GM19193 (cell line): ENCODE data around the gene PCP2.

Experiments
- POLR2A ChIP-seq: IDR thresholded peaks from 4 replicates; pipeline ENCODE4 v1.6.1; 2011; ENCODE audit not compliant: insufficient read depth, insufficient read length; ENCODE audit errors: extremely low read depth

Gene PCP2

DNA sequence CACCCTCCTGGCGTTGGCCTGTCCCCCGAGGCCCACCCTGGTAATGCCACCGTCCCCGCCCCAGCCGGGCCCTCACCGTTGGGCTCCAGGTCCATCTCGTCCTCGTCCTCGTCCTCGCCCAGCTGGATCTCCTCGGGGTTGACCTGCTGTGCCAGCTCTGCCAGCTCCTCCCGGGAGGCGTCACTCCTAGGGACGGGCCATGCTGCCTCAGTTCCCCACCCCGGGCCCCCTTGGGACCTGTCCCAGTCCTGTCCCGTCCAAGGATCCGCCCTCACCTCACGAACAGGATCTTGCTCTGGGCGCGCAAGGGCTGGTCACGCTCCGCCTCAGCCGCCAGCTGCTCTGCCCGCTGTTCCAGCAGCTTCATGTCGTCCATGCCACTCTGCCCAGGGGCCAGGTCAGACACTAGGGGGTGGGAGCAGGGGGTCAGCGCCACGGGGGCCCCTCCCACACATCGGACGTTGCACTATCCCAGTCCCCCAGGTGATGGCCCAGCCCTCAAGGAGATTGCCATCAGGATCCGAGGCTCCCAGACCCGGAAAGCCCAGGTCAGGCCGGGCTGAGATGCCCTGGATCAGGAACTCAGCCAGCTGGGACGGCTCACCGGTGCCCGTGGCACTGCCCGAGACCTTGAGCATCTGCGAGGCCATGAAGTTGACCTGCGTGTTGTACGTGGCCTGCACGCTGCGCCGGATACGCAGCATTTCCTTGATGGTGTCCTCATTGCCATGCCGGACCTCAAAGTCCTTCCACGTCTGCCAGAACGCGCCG lies 13.7 kb downstream of the PCP2 start:
- no peak for TF ChIP-seq POLR2A

DNA sequence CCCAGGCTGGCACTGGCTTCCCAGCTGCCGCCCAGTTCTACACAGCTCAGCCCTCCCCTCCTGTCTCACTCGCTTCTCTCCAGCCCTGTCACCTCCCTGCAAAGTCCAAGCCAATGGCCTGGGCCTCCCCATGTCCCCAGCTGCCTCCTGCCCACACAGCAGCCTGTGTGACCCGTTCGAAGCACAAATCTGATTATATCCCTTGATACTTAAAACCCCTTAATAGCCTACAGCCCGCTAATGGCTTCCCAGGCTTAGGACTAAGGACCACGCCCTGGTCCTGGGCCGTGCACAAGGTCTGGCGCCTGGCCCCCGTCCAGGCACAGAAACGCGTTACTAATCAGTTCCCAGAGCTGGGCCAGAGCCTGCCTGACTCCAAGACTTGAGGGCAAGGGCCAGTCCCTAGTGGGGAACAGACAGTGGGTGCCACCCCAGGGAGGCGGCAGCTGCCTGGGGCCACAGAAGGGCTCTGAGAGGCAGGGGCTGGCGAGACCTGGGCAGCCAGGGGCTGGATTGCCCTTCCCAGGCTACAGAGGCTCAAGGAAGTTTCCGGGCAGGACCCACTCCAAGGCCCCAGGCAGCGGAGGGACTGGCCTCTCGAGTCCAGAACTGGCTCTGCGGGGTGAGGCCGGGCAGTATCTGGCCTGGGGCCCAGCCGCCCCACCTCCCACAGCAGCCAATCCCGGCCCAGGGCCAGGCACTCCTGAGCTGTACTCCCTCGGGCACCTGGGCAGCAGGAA lies 14.6 kb downstream of the PCP2 start:
- no peak for TF ChIP-seq POLR2A

DNA sequence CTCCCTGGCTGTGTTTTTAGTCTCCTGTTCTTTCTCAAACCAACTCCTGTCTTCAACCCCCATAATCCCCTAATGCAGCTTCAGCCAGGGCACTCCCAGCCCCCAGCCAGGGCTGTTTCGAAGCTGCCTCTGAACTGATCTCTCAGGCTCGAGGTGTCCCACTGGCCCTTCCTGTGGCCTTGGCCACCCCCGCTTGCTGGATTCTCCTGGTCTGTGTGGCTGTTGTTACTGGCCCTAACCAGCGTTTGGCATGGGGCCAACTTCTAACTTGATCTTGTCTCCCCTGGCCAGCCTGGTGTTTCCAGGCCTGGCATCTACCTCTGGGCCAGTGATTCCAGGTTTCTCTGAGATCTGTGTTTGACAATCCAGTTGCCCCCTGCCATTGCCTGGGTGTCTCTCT lies 15.2 kb downstream of the PCP2 start:
- TF ChIP-seq POLR2A = no peak

DNA sequence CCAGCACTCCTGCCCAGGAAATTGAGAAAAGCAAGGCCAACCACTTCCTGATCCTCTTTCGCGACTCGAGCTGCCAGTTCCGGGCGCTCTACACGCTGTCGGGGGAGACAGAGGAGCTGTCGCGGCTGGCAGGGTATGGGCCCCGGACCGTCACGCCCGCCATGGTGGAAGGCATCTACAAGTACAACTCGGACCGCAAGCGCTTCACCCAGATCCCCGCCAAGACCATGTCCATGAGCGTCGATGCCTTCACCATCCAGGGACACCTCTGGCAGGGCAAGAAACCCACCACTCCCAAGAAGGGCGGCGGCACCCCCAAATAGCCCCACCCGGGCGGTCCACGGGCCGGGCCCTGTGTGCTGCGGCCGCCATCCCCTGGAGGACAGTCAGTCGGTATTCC lies 15.8 kb downstream of the PCP2 start:
- TF ChIP-seq POLR2A = no peak

DNA sequence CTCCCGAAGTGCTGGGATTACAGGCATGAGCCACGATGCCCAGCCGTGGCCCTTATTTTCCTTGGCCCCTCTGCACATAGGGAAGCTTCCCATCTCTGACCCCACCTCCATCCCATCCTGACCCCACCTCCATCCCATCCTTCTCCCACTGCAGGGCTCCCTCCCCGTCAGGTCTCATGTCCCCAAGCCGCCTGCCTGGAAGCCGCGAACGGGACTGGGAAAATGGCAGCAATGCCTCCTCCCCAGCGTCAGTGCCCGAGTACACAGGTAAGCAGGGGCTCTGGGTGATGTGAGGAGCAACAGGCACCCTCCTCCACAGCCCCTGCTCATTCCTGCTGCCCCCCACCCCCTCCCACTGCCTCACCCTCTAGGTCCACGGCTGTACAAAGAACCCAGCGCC lies 16.3 kb downstream of the PCP2 start:
- TF ChIP-seq POLR2A = no peak

DNA sequence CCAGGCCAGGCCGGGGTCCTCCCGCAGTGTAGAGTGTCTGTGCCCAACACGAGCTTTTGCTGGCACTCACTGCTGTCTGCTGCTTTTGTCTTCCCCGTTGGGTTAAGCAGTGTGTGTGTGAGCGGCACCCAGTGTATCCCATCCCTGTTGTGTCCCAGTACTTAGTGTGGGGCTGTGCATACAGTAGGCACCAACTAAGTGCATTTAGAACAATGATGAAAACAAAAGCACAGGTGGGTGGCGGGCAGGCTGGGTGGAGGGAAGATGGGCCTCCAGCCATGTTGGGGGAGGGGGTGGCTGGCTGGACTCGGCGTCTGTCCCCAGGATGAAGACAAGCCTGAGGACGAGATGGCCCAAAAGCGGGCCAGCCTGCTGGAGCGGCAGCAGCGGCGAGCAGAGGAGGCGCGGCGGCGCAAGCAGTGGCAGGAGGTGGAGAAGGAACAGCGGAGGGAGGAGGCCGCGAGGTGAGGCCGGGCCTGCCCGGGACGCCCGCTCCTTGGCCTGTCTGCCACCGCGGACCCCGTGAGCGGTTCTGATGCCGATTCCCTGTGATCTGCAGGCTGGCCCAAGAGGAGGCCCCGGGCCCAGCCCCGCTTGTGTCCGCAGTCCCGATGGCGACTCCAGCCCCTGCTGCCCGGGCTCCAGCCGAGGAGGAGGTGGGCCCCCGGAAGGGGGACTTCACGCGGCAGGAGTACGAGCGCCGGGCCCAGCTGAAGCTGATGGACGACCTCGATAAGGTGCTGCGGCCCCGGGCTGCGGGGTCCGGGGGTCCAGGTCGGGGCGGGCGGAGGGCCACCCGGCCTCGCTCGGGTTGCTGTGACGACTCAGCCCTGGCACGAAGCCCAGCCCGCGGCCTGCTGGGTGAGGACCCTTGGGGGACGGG lies 18.4 kb downstream of the PCP2 start:
- no peak for TF ChIP-seq POLR2A

DNA sequence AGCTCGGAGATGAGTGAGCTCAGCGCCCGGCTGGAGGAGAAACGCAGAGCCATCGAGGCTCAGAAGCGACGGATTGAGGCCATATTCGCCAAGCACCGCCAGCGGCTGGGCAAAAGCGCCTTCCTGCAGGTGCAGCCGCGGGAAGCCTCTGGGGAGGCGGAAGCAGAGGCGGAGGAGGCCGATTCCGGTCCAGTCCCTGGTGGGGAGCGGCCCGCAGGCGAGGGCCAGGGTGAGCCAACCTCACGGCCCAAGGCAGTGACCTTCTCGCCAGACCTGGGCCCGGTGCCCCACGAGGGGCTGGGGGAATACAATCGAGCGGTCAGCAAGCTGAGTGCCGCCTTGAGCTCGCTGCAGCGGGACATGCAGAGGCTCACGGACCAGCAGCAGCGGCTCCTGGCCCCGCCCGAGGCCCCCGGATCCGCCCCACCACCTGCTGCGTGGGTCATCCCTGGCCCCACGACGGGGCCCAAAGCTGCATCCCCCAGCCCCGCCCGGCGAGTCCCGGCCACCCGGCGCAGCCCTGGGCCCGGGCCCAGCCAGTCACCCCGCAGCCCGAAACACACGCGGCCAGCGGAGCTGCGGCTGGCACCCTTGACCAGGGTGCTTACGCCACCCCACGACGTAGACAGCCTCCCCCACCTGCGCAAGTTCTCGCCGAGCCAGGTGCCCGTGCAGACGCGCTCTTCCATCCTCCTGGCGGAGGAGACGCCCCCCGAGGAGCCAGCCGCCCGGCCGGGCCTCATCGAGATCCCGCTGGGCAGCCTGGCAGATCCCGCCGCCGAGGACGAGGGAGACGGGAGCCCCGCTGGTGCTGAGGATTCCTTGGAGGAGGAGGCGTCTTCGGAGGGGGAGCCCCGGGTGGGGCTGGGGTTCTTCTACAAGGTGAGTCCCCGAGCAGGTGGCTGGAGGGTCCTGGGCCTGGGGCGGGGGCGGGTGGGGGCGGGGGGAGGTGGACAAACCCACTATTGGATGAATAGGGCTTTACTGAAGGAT lies 20.9 kb downstream of the PCP2 start:
- no peak for TF ChIP-seq POLR2A

DNA sequence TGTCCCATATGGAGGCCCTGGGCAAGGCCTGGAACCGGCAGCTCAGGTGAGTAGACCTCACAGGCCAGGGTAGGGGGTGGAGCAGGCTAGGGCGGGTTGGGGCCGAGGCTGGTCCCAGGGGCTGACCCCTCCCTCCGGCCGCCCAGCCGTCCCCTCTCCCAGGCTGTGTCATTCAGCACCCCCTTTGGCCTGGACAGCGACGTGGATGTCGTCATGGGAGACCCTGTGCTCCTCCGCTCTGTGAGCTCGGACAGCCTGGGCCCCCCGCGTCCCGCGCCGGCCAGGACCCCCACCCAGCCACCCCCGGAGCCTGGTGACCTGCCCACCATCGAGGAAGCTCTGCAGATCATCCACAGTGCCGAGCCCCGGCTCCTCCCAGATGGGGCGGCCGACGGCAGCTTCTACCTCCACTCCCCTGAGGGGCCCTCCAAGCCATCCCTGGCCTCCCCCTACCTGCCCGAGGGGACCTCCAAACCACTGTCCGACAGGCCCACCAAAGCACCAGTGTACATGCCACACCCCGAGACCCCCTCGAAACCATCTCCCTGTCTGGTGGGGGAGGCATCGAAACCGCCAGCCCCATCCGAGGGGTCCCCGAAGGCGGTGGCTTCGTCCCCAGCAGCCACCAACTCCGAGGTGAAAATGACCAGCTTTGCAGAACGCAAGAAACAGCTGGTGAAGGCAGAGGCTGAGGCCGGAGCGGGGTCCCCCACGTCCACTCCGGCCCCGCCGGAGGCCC lies 21.8 kb downstream of the PCP2 start:
- TF ChIP-seq POLR2A = no peak

DNA sequence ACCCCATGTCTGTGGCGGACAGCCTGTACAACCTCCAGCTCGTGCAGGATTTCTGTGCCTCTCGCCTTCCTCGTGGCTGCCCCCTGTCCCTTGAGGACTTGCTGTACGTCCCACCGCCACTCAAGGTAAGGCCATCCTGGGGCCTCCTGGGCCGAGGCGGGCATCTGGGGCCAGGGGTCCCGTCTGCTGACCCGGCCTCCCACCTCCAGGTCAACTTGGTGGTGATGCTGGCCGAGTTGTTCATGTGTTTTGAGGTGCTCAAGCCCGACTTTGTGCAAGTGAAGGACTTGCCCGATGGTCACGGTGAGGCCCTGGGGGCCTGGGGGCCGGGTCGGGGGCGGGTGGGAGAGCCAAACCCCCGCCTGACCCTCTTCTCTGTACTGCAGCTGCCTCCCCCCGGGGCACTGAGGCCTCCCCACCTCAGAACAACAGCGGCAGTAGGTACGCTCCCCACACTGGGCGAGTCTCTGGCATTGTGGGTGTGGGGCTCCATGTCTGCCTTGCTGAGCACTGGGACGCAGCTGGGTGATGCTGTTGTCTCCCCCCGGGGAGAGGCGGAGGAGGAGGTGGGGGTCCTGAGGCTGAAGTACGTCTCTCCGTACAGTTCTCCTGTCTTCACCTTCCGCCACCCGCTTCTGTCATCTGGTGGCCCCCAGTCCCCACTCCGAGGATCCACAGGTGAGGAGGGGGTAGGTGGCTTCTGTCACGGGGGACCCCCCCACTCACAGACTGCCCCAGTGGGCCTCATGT lies 22.9 kb downstream of the PCP2 start:
- TF ChIP-seq POLR2A = no peak

DNA sequence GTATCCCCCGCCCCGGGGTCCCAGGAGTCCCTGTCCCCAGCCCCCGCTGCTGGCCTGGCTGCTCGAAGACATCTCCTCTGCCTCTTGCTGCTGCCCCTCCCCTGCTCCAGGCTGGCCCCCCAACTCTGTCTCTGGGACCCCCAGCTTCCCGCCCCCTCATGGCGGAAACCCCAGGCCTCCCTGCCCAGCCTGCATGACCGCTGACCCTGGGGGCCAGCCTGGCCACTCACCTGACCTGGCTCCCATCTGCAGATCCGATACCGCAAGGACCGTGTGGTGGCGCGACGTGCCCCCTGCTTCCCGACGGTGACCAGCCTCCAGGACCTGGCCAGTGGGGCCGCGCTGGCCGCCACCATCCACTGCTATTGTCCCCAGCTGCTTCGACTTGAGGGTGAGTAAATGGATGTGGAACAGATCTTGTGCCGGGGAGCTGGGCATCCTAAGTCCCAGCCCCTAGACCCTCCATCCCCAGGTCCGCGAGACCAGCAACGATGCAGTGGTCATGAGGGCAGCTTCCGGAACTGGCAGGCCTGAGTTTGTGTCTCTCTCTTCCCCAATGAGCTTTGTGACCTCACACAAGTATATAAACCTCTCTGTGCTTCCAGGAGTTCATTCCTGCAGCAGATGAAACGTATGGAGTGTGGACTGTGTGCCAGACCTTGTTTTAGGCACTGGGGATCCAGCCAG lies 25.5 kb downstream of the PCP2 start:
- no peak for TF ChIP-seq POLR2A

DNA sequence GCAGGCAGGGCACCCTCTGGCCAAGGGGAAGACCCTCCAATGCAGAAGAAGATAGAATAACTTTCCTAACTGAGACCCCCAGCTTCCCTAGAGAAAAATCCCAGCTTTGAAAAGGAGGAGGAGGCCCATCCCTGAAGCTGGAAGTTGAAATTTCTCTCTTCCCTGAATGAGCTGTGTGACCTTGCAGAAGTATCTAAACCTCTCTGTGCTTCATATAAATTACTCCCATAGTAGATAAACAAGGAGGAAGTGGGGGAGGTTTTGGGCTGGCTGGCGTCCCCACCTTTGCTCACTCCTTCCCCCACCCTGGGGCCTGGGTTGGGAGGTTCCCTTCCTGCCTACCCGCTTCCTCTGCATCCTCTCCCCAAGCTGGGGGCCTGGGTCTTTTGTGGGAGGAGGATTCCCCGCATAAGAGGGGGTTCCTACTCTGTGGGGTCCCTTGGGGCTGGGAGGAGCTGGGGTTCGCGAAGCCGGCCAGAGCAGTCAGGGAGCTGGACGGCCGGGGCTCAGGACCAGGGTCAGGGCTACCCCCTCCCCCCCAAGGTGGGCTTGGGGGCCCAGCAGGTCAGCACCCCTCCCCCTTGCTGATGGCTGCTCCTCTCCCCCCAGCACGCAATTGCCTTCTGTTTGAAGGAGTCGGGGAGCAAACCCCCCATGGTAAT lies 26.2 kb downstream of the PCP2 start:
- TF ChIP-seq POLR2A = no peak

DNA sequence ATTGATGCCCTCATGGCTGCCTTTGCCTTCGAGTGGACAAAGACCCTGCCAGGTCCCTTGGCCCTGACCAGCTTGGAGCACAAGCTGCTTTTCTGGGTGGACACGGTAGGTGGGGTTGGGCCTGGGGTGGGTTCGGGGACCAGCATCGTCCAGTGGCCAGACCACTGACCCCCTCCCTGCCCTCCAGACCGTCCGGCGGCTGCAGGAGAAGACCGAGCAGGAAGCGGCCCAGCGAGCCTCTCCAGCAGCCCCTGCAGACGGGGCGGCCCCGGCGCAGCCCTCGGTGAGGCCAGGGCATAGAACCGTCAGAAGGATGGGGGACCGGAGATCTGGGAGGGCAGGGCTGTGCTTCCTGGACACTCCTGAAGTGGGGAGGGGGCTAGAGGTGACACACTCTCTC lies 27.2 kb downstream of the PCP2 start:
- TF ChIP-seq POLR2A = no peak
